GM18909 (cell line): ENCODE results near the gene GDF9.

Experiments used
- ATAC-seq: cut with Tn5 transposase; IDR thresholded peaks from one replicate; pipeline ENCODE4 v1.9.1; 2021; ENCODE audit warnings: mild to moderate bottlenecking; ENCODE audit not compliant: unreplicated experiment, poor library complexity

The GDF9 gene, protein sequence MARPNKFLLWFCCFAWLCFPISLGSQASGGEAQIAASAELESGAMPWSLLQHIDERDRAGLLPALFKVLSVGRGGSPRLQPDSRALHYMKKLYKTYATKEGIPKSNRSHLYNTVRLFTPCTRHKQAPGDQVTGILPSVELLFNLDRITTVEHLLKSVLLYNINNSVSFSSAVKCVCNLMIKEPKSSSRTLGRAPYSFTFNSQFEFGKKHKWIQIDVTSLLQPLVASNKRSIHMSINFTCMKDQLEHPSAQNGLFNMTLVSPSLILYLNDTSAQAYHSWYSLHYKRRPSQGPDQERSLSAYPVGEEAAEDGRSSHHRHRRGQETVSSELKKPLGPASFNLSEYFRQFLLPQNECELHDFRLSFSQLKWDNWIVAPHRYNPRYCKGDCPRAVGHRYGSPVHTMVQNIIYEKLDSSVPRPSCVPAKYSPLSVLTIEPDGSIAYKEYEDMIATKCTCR

DNA sequence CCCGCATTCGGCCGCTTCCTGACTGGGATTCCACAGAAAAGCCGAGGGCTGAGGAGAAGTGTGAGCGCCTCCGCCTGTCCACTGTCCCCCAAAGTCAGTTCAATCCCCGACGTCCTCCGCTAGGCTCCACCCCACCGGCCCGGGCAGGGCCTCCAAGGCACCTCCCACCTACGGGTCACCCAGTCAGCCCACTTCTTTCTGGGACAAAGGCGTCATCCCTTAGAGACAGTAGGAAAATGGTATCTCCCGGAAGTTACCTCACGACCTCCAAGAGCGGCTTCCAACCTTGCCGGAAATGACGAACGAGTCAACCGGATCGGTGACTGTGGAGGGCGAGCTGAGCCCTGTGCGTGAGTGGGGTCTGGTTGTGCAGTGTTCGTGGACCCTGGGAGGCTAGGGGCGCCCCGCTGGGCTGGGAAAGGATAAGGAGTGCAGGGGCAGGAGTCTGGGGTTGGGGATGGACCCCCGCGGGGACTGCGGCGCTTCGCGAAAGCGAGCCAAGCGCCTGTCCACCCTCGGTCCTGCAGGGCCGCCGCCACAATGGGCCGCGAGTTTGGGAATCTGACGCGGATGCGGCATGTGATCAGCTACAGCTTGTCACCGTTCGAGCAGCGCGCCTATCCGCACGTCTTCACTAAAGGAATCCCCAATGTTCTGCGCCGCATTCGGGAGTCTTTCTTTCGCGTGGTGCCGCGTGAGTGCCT, at the start of gene GDF9, which contains the start of gene UQCRQ:
TSS of gene GDF9 (minus strand) at position 128 of the 704 bp plus-strand sequence. CDS start 1,936 bp downstream, outside the sequence.
TSS of gene UQCRQ (plus strand) at position 301 of the 704 bp plus-strand sequence. CDS start at position 541, 240 bp downstream.
- ATAC-seq, result peak; percentile 99

DNA sequence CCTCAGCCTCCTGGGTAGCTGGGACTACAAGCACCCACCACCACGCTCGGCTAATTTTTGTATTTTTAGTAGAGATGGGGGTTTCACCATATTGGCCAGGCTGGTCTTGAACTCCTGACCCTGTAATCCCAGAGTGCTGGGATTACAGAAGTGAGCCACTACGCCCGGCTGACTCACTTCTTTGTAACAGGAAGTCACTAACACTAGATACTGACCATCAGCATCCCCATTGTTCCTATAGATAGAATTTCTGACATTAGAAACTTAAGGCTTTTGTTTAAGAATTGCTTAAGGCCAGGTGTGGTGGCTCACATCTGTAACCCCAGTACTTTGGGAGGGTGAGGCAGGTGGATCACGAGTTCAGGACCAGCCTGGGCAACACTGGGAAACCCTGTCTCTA, 49.4 kb upstream of the GDF9 start:
- ATAC-seq, result no peak

DNA sequence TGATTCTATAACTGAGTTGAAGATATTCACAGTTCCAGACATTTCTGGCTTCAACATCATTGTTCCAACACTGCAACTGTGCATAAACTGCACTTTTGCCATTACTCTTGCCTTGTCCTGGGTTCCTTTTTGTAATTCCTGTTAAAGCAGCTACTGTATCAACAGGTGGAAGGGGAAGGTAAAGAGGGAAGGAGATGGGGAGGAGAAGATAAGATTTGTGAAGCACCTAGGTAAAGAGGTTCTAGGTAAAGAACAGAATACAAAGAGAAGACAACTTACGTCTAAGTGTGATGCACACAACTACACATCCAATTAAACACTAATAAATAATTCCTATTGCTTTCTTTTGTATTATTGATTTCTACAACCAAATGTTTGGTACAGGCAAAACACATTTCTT, 43.4 kb upstream of the GDF9 start:
- ATAC-seq, result no peak

DNA sequence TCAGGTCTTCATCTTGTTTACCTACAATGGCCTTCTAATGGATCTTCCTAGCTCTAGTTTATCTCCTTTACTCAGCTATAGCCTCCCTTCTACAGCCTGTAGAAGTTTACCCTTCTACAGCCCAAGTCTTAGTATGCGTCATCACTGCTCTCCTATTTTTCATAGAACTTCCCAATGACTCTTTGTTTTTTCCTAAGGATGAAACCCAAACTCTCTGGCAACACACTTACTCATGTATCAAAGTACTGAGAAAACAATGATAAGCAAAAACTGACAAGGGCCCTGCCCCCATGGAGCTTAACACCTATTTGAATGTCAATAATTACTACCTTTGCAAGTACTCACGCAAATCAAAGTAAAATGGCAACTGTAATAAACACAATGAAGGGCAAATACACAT, 40.9 kb upstream of the GDF9 start:
- ATAC-seq, result no peak

DNA sequence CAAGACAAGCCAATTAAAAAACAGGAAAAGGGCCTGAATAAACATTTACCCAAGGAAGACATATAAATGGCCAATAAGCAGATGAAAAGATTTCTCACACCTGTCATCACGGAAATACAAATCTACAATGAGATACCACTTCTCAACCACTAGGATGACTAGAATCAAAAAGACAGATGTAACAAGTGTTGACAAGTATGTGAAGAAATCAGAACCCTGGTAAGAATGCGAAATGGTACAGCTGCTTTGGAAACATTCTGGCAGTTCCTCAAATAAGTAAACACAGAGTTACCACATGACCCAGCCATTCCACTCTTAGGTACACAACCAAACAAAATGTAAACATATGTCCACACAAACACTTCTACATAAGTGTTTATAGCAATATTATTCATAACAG, 39.7 kb upstream of the GDF9 start:
- ATAC-seq, result no peak

DNA sequence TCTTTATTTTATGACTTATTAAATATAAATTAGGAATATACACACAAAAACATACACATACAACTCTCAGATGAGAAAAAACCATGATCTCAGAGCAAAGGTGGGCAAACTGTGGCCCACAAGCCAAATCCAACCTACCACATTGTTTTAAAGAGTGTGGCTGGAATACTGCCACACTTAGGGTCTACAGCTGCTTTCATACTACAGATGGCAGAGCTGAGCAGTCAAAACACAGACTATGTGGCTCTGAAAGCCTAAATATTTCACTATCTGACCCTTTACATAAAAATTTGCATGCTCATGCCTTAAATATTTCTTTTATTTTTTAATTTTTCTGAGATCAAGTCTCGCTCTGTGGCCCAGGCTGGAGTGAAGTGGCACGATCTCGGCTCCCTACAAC, 35.5 kb upstream of the GDF9 start:
- no peak for ATAC-seq

DNA sequence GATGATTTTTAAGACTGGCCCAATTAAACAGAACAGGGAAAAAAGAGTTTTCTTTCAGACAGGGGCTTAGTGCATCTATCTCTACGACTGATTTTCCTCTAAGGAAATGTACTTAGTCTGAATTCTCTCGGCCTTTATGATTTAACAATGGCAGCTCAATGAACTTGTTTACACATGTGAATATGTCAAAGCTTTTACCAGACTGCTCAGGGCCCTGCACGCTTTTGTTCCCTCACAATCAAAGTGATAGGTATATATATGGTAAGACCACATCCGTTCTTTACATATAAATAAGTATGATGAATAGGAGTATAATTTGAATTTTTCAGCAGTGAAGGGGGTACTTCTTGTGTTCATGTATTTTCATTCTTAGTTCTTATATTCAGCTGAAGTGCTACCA, 34.8 kb upstream of the GDF9 start:
- ATAC-seq, result no peak

DNA sequence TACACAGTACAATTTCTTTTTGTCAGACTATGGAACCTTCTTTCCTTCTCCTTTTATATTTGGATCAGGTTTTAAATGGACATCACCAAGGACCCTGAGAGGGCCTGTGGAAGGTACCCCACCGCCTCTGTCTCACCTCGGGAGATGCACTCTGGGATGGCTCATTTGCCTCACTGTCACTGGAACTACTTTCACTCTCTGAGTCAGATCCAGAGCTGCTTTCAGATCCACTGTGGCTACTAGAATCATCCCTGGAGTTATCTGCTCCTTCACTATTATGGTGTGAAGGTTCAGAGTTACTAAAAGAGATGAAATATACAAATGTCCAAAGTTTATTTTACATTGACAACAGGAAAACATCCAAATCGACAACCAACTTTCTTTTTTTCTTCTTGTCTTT, 31.8 kb upstream of the GDF9 start:
- ATAC-seq, result no peak

DNA sequence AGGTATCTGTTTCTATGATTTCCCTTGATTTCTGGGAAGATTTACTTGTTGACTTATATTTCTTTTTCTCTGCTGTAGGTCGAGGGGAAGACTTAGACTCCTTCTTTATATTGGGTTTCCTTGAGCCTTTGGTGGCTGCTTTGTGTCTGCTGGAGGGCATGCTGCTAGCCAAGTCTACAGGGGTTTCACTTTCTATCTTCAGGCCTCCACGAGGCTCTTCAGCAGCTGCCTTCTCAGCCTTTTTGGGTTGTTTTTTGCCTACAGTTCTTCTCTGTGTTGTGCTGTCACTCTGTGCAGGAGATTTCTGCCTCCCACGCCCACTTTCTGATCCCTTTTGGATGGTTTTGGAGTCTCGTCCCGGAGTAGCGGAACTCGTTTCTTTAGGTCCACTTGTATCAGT, 30.4 kb upstream of the GDF9 start:
- no peak for ATAC-seq

DNA sequence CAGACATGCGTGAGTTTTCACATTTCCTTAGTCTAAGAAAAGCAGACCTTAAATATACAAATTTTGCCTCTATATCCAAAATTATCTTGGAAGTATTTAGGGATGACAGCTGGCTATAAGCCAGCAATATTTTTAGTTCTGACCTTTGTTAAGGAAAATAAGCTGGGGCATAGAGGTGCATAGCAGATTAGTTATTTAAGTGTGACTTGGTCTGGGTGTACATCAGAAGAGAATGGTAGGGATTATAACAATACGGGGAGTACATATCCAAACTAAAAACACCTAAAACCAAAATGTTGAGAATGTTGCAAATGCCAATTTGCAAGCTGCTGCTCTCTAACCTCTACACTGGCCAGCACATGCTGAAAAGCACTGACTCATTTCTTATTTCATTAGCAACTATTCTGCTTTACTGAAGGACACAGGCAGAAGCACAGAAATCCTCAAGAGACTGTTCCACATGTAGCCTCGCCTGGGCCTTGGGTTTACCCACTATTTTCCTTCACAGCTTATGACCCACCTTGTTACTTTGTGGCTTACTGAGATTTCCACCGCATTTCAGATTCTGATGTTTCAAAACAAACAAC, 29.5 kb upstream of the GDF9 start:
- no peak for ATAC-seq

DNA sequence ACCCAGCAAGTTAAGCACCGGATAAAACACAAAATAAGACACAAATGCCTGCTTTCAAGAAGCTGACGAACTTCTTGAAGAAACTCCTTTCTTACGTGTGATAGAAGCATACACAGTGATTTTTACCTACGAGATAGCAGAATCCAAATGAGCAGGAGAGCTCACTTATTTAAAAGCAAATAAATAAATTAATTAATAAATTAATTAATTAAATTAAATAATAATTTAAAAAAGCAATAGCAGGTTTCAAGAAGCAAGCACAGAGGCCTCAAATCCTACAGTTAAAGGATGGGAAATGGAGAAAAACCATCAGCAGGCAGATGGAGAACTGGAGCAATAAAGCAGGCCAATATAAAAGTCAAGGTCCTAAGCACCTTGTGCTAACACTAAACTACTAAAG, 24.5 kb upstream of the GDF9 start:
- no peak for ATAC-seq

DNA sequence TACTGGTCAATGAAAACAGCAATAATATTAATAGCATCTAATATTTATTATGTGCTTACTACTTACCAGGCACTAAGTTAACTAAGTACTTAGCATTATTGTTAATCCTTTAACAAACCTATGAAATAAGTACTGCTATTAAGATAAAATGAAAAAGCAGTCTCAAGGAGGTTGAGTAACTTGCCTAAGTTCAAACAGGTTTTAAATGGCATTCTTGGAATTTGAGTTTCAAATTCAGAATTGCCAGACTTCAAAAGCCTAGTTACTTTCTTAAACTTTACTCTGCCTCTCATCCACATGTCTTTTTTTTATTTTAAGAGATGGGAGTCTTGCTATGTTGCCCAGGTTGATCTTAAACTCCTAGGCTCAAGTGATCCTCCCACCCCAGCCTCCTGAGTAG, 23.2 kb upstream of the GDF9 start:
- no peak for ATAC-seq

DNA sequence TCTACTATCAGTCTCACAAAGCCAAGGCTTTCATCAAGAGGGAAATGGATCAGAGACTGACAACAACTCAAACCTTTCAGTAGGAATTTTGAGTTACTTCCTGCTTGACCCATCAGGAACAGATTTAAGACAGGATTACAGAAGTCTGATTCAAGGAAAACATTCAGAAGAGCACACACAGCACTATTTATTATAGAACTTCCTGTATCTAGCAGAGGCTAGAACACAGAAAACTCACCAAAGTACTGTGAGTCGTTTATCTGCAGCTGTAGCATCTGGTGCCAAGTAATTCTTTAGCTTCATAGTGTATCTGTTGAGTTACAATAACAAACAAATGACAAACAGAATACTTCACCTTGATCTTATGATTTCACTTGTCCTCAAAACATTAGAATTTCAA, 21.0 kb upstream of the GDF9 start:
- no peak for ATAC-seq

DNA sequence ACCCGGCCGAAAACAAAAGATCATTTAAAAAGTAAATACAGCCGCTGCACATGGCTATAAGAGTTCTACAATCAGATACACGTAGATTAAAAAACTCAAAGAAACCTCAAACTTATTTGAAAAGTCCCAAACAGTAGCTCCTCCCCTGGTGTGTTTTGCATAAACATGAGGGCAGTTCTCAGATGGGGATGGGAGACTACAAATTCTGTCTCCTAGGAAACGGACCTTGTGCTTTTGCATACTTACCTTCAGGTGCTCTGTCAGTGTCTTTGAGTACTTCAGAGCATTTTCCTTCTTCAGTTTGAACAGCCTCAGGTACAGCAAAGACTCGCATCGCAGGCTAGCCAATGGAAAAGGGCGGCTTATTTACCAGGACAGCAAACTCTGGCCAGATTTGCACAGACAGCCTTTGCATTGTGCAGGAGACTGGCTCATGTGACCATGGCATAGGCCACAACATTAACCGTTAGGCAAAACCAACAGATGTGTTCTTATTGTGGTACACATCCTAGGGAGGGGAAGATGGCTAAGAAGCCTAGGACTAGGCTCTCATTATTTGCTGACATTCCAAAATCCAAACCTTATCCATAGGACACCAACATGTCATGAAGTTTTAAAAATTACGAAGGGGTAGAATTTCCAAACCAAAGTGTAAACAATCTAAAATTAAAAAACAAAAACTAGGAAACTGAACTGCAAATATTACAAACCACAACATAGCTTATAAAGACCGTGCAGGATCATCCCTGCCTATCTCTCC, 20.0 kb upstream of the GDF9 start:
- ATAC-seq, result no peak

DNA sequence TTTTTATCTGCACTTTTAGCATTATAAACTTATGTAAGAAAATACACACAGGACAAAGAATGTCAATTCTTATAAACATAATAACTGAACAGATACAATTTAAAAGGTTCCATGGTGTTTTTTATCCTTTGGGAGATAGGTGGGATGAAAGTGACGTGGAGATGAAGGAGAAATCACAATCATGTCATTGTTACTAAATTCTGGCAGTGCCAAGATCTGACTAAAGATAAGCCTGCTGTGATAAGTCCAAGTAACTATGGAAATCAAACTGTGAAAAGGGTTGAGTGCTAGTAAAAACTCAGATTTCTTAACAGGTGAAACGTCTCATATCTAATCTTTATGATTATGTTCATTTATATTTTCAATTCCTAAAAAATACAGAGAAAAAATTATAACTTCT, 18.3 kb upstream of the GDF9 start:
- no peak for ATAC-seq

DNA sequence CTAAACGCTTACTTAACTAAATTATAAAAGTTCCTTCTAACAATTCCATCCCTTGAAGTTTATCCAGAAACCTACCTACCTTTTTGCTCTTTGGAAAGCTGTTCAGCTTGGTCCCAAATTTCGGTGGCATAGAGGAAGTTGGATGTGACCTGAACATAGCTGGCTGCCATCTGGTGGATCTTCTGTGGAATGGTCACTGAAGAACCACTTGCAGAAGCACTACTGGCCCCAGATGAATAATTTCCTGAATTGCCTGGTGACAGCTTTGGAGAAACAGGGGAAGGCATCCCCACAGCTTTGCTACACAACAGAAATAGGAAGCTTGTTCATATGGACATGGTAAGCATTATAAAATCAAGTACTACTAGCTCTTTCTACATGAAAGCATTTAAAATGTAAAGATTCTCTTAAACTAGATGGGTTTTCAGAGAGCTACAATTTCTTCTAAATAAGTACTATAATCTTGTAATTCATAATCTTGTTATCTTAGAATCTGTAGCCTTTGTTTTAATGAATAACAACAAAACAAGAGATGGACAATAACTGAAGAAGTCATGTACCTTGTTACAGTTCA, 17.1 kb upstream of the GDF9 start:
- ATAC-seq, result no peak

DNA sequence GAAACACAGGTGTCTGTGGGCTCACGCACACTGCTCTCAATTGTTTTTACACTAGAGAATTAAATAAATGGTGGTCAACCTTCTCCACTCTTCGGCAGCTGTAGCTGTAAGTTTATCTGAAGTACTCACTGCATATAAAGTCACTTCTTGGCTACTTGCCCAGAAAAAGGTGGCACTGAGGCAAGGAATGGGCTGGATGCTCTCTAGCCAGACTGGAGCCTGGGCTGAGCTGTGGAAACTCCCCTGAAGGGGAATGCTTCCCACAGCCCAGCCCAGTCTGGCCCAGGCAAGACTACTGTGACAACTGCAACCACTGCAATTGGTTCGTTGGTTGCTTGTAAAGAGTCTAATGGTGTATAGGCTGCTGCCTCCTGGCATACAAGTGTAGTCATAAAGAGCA, 11.7 kb upstream of the GDF9 start:
- ATAC-seq, result no peak

DNA sequence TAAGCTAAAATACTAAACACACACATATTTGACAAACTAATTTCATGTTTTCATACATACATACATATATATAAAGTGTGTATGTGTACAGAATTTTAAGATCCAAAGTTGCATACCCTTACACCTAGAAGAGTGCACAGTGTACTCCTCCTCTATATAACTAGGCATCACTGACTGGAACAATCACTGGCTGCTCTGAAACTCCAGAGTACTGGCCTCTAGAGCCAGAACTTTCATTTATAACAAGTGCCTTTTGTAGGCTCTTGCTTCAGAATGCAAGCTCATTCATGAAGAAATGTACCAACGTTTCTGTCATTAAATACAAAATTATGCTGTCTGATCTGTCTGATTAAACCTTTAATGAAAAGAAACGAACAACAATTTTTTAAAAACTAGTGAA, 11.2 kb upstream of the GDF9 start:
- ATAC-seq, result no peak

DNA sequence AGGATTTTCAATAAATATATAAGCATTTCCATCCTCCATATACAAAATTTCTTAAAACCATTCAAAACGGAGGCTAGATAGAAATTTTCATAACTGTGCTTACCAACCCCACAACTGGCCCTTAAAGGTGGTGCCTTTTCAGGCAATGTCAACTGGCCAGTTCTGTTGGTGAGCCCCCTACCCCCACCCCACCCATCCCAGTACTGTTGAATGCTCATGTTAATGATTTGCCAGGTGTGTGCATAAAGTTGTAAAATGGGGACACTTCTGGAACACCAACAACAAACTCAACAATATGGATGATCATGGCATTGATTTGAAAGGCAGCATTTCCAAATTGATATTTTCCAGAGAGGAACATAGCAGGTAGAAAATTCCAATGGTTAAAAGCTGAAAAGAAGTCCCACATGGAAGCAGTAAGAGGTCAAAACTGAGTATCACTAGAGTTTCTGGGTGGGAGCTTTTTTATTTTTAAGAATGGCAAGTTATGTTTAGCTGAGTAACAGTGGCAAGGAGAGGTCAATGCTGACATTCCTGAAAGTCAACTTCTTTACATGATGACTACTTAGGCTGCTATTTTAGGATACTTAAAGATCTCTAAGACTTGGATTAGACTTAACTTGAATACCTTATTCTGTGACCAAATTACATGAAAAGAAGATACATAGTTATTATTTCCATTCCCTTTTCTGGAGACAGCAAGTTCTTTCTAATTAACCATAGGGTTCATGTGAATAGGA, 9.9 kb upstream of the GDF9 start:
- no peak for ATAC-seq

DNA sequence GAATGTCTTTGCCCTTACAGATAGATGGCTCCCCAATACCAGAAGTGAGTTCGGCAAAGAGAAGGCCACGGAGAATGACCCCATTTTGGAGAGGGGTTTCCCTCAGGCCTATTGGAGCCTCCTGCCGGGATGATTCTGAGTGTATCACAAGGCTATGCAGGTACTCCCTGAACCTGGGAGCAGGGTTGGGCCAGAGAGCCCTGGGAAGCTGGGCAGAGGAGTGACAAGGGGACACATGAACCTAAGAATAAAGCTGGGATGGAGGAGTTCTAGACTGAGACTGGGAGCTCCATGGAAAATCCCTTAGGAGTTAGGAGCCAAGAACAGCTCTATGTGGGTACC, 7.6 kb upstream of the GDF9 start:
- ATAC-seq, result no peak
